GM12878 (cell line): Measurements from ENCODE around the gene S100G. TPM values are rescaled to one million over a fixed set of nuclear protein-coding genes. Genes with fewer than 3 reads are reported as not detected.

Experiments
- ATAC-seq: fragments of 200-7000 bp; cut with Tn5 transposase; 3 replicates; pipeline ENCODE4 v1.9.1; 2020; ENCODE audit warnings: mild to moderate bottlenecking, moderate library complexity
- BruUV-seq: library from RNA; stranded (reverse); fragments of 400-500 nt; replicated peaks from 2 replicates; lab custom pipeline; 2021; lab: Mats Ljungman, UMichigan
- CTCF ChIA-PET: fragments of 300-600 bp; sonication (Branson Sonifier 250); formaldehyde crosslinking; extraction: SDS; loops from one replicate; lab custom pipeline; 2021; ENCODE audit warnings: inconsistent platforms; lab: Yijun Ruan, JAX
- POLR2A ChIA-PET: fragments of 350-600 bp; formaldehyde crosslinking; extraction: SDS; loops from one replicate; lab custom pipeline; 2021; ENCODE audit warnings: inconsistent platforms; lab: Charles Lee
- RAD21 ChIA-PET: fragments of 300-600 bp; sonication (Branson Sonifier 250); formaldehyde crosslinking; loops from one replicate; lab custom pipeline; 2023; ENCODE audit warnings: antibody characterized with exemption; ENCODE audit not compliant: unreplicated experiment; lab: Charles Lee
- SMC1A ChIA-PET: fragments of 300-600 bp; sonication (Branson Sonifier 250); formaldehyde crosslinking; loops from one replicate; lab custom pipeline; 2023; ENCODE audit not compliant: unreplicated experiment, uncharacterized antibody; lab: Charles Lee
- DNase-seq: peaks from one replicate; pipeline ENCODE4 v3.0.0-alpha.2; 2011; ENCODE audit warnings: low read depth, low spot score
- FAIRE-seq: peaks from 3 replicates; lab custom pipeline; 2011; peaks lifted over from hg19 to GRCh38; lab: Jason Lieb, UNC
- H2AFZ ChIP-seq: 2 replicates; pipeline ENCODE4 v1.6.0; 2011; ENCODE audit warnings: low read depth, low read length, control low read depth; ENCODE audit not compliant: control insufficient read depth
- H3K27ac ChIP-seq: 2 replicates; pipeline ENCODE4 v1.5.1; 2011; ENCODE audit warnings: control low read depth; ENCODE audit not compliant: control insufficient read depth, insufficient read depth
- H3K27me3 ChIP-seq, 2 experiments: replicated peaks in 1 of 2; 2 replicates each; pipeline versions ENCODE4 v1.6.0 to v1.6.1; 2011; ENCODE audit warnings: low read length in 1 of 2; ENCODE audit not compliant: control insufficient read depth in 2 of 2, insufficient read depth in 2 of 2
- H3K36me3 ChIP-seq, 2 experiments: 2 replicates each; pipeline ENCODE4 v1.5.1; 2011; ENCODE audit warnings: low read length in 1 of 2; ENCODE audit not compliant: control insufficient read depth in 2 of 2, insufficient read depth in 2 of 2
- H3K4me1 ChIP-seq: 2 replicates; pipeline ENCODE4 v1.6.1; 2011; ENCODE audit warnings: mild to moderate bottlenecking, low read length, moderate library complexity, mixed read lengths; ENCODE audit not compliant: control insufficient read depth, insufficient read depth
- H3K4me2 ChIP-seq: 2 replicates; pipeline ENCODE4 v1.6.0; 2011; ENCODE audit warnings: control low read depth; ENCODE audit not compliant: control insufficient read depth, insufficient read depth
- H3K4me3 ChIP-seq: fragments of 200-600 bp; sonication (generic); 2 replicates; pipeline ENCODE4 v1.5.1; 2016
- H3K79me2 ChIP-seq: 2 replicates; pipeline ENCODE4 v1.6.0; 2011; ENCODE audit warnings: low read length; ENCODE audit not compliant: control insufficient read depth, insufficient read depth
- H3K9ac ChIP-seq: 2 replicates; pipeline ENCODE4 v1.8.0; 2011; ENCODE audit warnings: low read length, control low read depth, mixed read lengths; ENCODE audit not compliant: control insufficient read depth, insufficient read depth
- H3K9me3 ChIP-seq: replicated peaks from 3 replicates; pipeline ENCODE4 v1.5.1; 2011; ENCODE audit warnings: mild to moderate bottlenecking, low read length; ENCODE audit not compliant: control insufficient read depth, insufficient read depth
- H4K20me1 ChIP-seq: 2 replicates; pipeline ENCODE4 v1.6.0; 2011; ENCODE audit not compliant: control insufficient read depth, insufficient read depth
- CBFB ChIP-seq: IDR thresholded peaks from 2 replicates; pipeline ENCODE4 v1.6.1; 2016; ENCODE audit warnings: antibody characterized with exemption, low read depth
- CEBPZ ChIP-seq: fragments of 150-350 bp; IDR thresholded peaks from 2 replicates; pipeline ENCODE4 v1.6.1; 2016; ENCODE audit warnings: low read depth, low read length
- EP300 ChIP-seq, 2 experiments: fragments of 150-350 bp in 1 of 2; IDR thresholded peaks; 2 replicates each; pipeline ENCODE4 v1.6.1; 2011 to 2012; ENCODE audit warnings: low read depth in 2 of 2, low read length in 2 of 2, borderline replicate concordance in 1 of 2, improper control_type of control experiment in 1 of 2, inconsistent platforms in 1 of 2; ENCODE audit not compliant: control insufficient read depth in 1 of 2
- GABPA ChIP-seq: IDR thresholded peaks from 2 replicates; pipeline ENCODE4 v1.6.1; 2014; ENCODE audit warnings: antibody characterized with exemption, low read depth, mild to moderate bottlenecking, inconsistent platforms
- HDAC2 ChIP-seq: fragments of 200-600 bp; sonication (generic); IDR thresholded peaks from 2 replicates; pipeline ENCODE4 v1.6.1; 2017
- IRF3 ChIP-seq: fragments of 450-650 bp; IDR thresholded peaks from 2 replicates; pipeline ENCODE4 v1.6.1; 2014; ENCODE audit warnings: mild to moderate bottlenecking
- NFYA ChIP-seq: IDR thresholded peaks from 2 replicates; pipeline ENCODE4 v1.6.1; 2011; ENCODE audit warnings: low read depth, mild to moderate bottlenecking, low read length, improper control_type of control experiment, borderline replicate concordance
- NR2C1 ChIP-seq: fragments of 450-650 bp; IDR thresholded peaks from 2 replicates; pipeline ENCODE4 v1.6.1; 2017; ENCODE audit warnings: antibody characterized with exemption, mild to moderate bottlenecking, moderate library complexity
- PAX8 ChIP-seq: fragments of 450-650 bp; IDR thresholded peaks from 2 replicates; pipeline ENCODE4 v1.6.1; 2017; ENCODE audit warnings: mild to moderate bottlenecking, moderate library complexity
- PKNOX1 ChIP-seq: fragments of 450-650 bp; IDR thresholded peaks from 2 replicates; pipeline ENCODE4 v1.6.1; 2016; ENCODE audit warnings: mild to moderate bottlenecking
- POLR2AphosphoS5 ChIP-seq: IDR thresholded peaks from 2 replicates; pipeline ENCODE4 v1.6.1; 2011; ENCODE audit warnings: mild to moderate bottlenecking, low read length, inconsistent platforms
- STAT1 ChIP-seq: fragments of 450-650 bp; conservative IDR thresholded peaks from 2 replicates; pipeline ENCODE4 v1.6.1; 2014; ENCODE audit warnings: antibody characterized with exemption, mild to moderate bottlenecking
- STAT3 ChIP-seq: IDR thresholded peaks from 2 replicates; pipeline ENCODE4 v1.6.1; 2011; ENCODE audit warnings: low read depth, low read length, improper control_type of control experiment
- ZNF687 ChIP-seq: fragments of 450-650 bp; IDR thresholded peaks from 2 replicates; pipeline ENCODE4 v1.6.1; 2017; ENCODE audit warnings: mild to moderate bottlenecking, moderate library complexity
- WGBS: methylation state at CpG from one replicate; pipeline ENCODE4 v1.1.6; 2016; ENCODE audit warnings: low lambda C conversion rate; ENCODE audit not compliant: insufficient replicate concordance, insufficient coverage; ENCODE audit errors: missing lambda C conversion rate; 5-methylcytosine and 5-hydroxymethylcytosine counted together
- in situ Hi-C: fragments of 300-500 bp; cut with MboI; formaldehyde crosslinking; loops from 9 replicates; pipeline ENCODE4 v1.14.3; 2018; ENCODE audit warnings: mixed read lengths
- intact Hi-C: fragments of 100-400 bp; cut with micrococcal nuclease; formaldehyde crosslinking; loops from one replicate; pipeline ENCODE4 v1.14.2; 2022; ENCODE audit not compliant: unreplicated experiment
- polyA plus RNA-seq, 11 experiments: library from polyadenylated mRNA; depleted of rRNA in 4 of 11; unstranded in 6 of 11; stranded (reverse) in 5 of 11; fragments of >200 nt; fragmentation: Nextera tagmentation in 4 of 11; fragmentation: Illumina TruSeq in 1 of 11; extraction: Ambion mirVana in 4 of 11; extraction: Trizol in 1 of 11; gene quantifications; 1 replicate in 1 of 11; 2 replicates in 10 of 11; pipeline versions ENCODE4 v1.2.1 to v1.2.3, GENCODE V29; 2011 to 2016; ENCODE audit warnings: inconsistent platforms in 2 of 11, missing spikeins in 2 of 11, low read depth in 1 of 11
- total RNA-seq, 4 experiments: library from RNA; depleted of rRNA in 3 of 4; stranded (reverse); fragments of >200 nt in 3 of 4; fragmentation: Illumina TruSeq in 1 of 4; extraction: Trizol in 1 of 4; gene quantifications; 2 replicates each; pipeline versions ENCODE4 v1.2.1 to v1.2.3, GENCODE V29; 2013 to 2021

S100G gene
- total and polyA plus RNA-seq, 10 of the 15 experiments (the other 5 are each of a cell fraction or from before 2014, with no cell fraction given): not detected

- Histone ChIP-seq H3K4me1 (no peaks in the 10 kb centered on the region), H3K36me3 (0 out of 4 replicates have a peak, but pooled peaks cover 0 to 3% of the 10 kb centered on the region in 2 experiments), H3K9me3 (no peaks in the 10 kb centered on the region), H3K27me3 (no peaks in the 10 kb centered on the region), H3K4me2 (no peak overlapping the region), H2AFZ (no peak overlapping the region), H4K20me1 (no peaks in the 10 kb centered on the region), H3K27ac (no peak overlapping the region), H3K79me2 (no peaks in the 10 kb centered on the region), H3K9ac (no peak overlapping the region), H3K4me3 (no peak overlapping the region)
- FAIRE-seq (no peak), DNase-seq (no peak), ATAC-seq (no peak)
- ChIA-PET SMC1A (interaction anchor here (1.3 kb wide), 1 partner anchor 27 kb away, joined by 3 read pairs; no protein-coding TSS in a partner anchor), CTCF (no interaction called here), POLR2A (no interaction called here), RAD21 (no interaction called here)
- 6% methylated on average over 1 of the region's 1 CpG for WGBS
- no TSS peak for BruUV-seq
- TF ChIP-seq POLR2AphosphoS5 (no peak), IRF3 (no peak), EP300 (IDR thresholded peaks at IDR 0.05; ENCODE audit: borderline replicate concordance in 1 of 2, control insufficient read depth in 1 of 2, low read depth in 2 of 2, low read length in 2 of 2) (no peak), NFYA (no peak), NR2C1 (no peak), GABPA (no peak), STAT1 (no peak), ZNF687 (no peak), PAX8 (no peak), PKNOX1 (no peak), STAT3 (no peak), CBFB (no peak), HDAC2 (no peak), CEBPZ (no peak)
- in situ Hi-C loops: no loop called here
- intact Hi-C loops: no loop called here
Measured at GRCh38 chrX:16610121-16610621, 39.8 kb upstream of the S100G start.
